Right atrium auricular region (tissue), 2 donors: ENCODE measurements around the gene FZR1. TPM values are rescaled to one million over a fixed set of nuclear protein-coding genes. Genes with fewer than 3 reads are reported as not detected.
A peak's percentile ranks its signal among the peaks of the same experiment; 100 is the strongest.

Experiments
- DNase-seq: peaks from one replicate; pipeline ENCODE4 v3.0.0-alpha.2; 2019; ENCODE audit warnings: low spot score
- H3K27ac ChIP-seq, 2 donors: fragments of 200-600 bp; sonication (generic); 1 replicate in 1 of 2; 2 replicates in 1 of 2; pipeline ENCODE4 v1.5.1; 2016 to 2019
- H3K27me3 ChIP-seq, 2 donors: fragments of 200-600 bp; sonication (generic); one replicate each; pipeline versions ENCODE4 v1.5.1 to v1.6.0; 2017 to 2019
- H3K36me3 ChIP-seq: fragments of 200-600 bp; sonication (generic); one replicate; pipeline ENCODE4 v1.5.1; 2016
- H3K4me1 ChIP-seq, 2 donors: fragments of 200-600 bp; sonication (generic); one replicate each; pipeline versions ENCODE4 v1.5.1 to v1.6.0; 2017 to 2019
- H3K4me3 ChIP-seq, 2 donors: fragments of 200-600 bp; sonication (generic); 1 replicate in 1 of 2; 2 replicates in 1 of 2; pipeline ENCODE4 v1.5.1; 2017 to 2019; ENCODE audit warnings: mild to moderate bottlenecking in 1 of 2, moderate library complexity in 1 of 2
- H3K9me3 ChIP-seq, 2 donors: fragments of 200-600 bp; sonication (generic); one replicate each; pipeline ENCODE4 v1.5.1; 2019
- CTCF ChIP-seq, 2 donors: fragments of 200-600 bp; sonication (generic); IDR thresholded peaks; one replicate each; pipeline ENCODE4 v1.5.1; 2019; ENCODE audit warnings: antibody characterized with exemption in 2 of 2
- total RNA-seq, 2 donors: library from RNA; depleted of rRNA; stranded (reverse); fragments of >200 nt; gene quantifications; one replicate each; pipeline ENCODE4 v1.1.0, GENCODE V29; 2016

FZR1 gene
- total RNA-seq, 2 donors from 2014 or later: 20.6 to 21.7 TPM

- TF ChIP-seq CTCF (IDR thresholded peaks at IDR 0.05): no peak
- no peaks in the 10 kb centered on the region for H3K27me3 ChIP-seq
- no peak overlapping the region for H3K27ac ChIP-seq
- no peak for DNase-seq
- H3K4me1 ChIP-seq: peaks cover 0 to 3% of the 10 kb centered on the region in 2 donors
- H3K36me3 ChIP-seq: peaks cover 41% of the 10 kb centered on the region
- H3K4me3 ChIP-seq: no peak overlapping the region
- no peaks in the 10 kb centered on the region for H3K9me3 ChIP-seq
Observed at GRCh38 chr19:3494559-3494958, 11.6 kb upstream of the FZR1 start.

- no peak for TF ChIP-seq CTCF (IDR thresholded peaks at IDR 0.05)
- Histone ChIP-seq H3K9me3 (no peaks in the 10 kb centered on the region), H3K27ac (no peak overlapping the region), H3K4me3 (no peak overlapping the region), H3K4me1 (peaks cover 0 to 12% of the 10 kb centered on the region in 2 donors), H3K36me3 (peaks cover 35% of the 10 kb centered on the region), H3K27me3 (no peaks in the 10 kb centered on the region)
- no peak for DNase-seq
Observed at GRCh38 chr19:3496392-3497273, 9.5 kb upstream of the FZR1 start.

GRCh38 chr19:3497757-3498520 lies 8.2 kb upstream of the FZR1 start:
- no peak for TF ChIP-seq CTCF (IDR thresholded peaks at IDR 0.05)
- H3K36me3 ChIP-seq: peaks cover 24% of the 10 kb centered on the region
- DNase-seq: no peak
- no peak overlapping the region for H3K4me3 ChIP-seq
- no peaks in the 10 kb centered on the region for H3K27me3 ChIP-seq
- H3K9me3 ChIP-seq: no peaks in the 10 kb centered on the region
- H3K27ac ChIP-seq: no peak overlapping the region
- H3K4me1 ChIP-seq: peaks cover 0 to 12% of the 10 kb centered on the region in 2 donors

GRCh38 chr19:3499738-3500428 lies 6.2 kb upstream of the FZR1 start:
- Histone ChIP-seq H3K36me3 (peaks cover 16% of the 10 kb centered on the region), H3K27ac (peak overlapping the region; percentile 88 to 89), H3K27me3 (no peaks in the 10 kb centered on the region), H3K9me3 (no peaks in the 10 kb centered on the region), H3K4me3 (peak overlapping the region; percentile 73 to 85), H3K4me1 (peaks cover 0 to 12% of the 10 kb centered on the region in 2 donors)
- TF ChIP-seq CTCF (IDR thresholded peaks at IDR 0.05): no peak
- no peak for DNase-seq

GRCh38 chr19:3500429-3501101 lies 5.5 kb upstream of the FZR1 start, which contains the start of gene DOHH:
DOHH (minus strand) TSS chr19:3500674; CDS start chr19:3496814, 3,860 bp downstream.
- peak; percentile 95 for DNase-seq
- Histone ChIP-seq H3K9me3 (no peaks in the 10 kb centered on the region), H3K4me3 (peak within 1 kb of the TSS; percentile 73 to 85), H3K27me3 (no peaks in the 10 kb centered on the region), H3K4me1 (peaks cover 0 to 17% of the 10 kb centered on the region in 2 donors), H3K36me3 (peaks cover 10% of the 10 kb centered on the region), H3K27ac (peak within 1 kb of the TSS; percentile 88 to 89)
- TF ChIP-seq CTCF (IDR thresholded peaks at IDR 0.05): no peak
